ENCODE measurements around the gene BET1L. TPM values are rescaled to one million over a fixed set of nuclear protein-coding genes. Genes with fewer than 3 reads are reported as not detected.

BET1L gene
- total RNA-seq, 1 experiment from 2014 or later, result 22.2 TPM

GRCh38 chr11:199004-199581, 8.1 kb downstream of the BET1L start:
- intact Hi-C loops (cut with micrococcal nuclease; ENCODE audit: unreplicated experiment), result no loop called here
- H3K9me3 ChIP-seq (ENCODE audit: low read depth, low read length, poor library complexity, severe bottlenecking), result no peaks in the 10 kb centered on the region
- CTCF ChIA-PET, result no interaction called here
- no peaks in the 10 kb centered on the region for H3K36me3 ChIP-seq (ENCODE audit: insufficient read depth, low read length, poor library complexity, severe bottlenecking)
- no TSS peak for BruUV-seq (replicated peaks)
- no peaks in the 10 kb centered on the region for H3K4me1 ChIP-seq (ENCODE audit: insufficient read depth, low read length, poor library complexity, severe bottlenecking)
- no peak for DNase-seq (ENCODE audit: low spot score)
- POLR2A ChIA-PET (ENCODE audit: low non-redundant PET), result no interaction called here
- no peaks in the 10 kb centered on the region for H3K27me3 ChIP-seq (replicated peaks; ENCODE audit: insufficient read depth, low read depth, low read length, poor library complexity)
- H3K27ac ChIP-seq (ENCODE audit: low read depth, low read length, poor library complexity, severe bottlenecking), result no peak overlapping the region
- TF ChIP-seq EZH2 (IDR thresholded peaks at IDR 0.05; ENCODE audit: borderline replicate concordance, low read depth, low read length, poor library complexity, severe bottlenecking), result no peak
- no peak for TF ChIP-seq CTCF (conservative IDR thresholded peaks at IDR 0.05; ENCODE audit: low read depth, low read length)
- no peak overlapping the region for H3K4me3 ChIP-seq (ENCODE audit: low read depth, low read length, poor library complexity, severe bottlenecking)

- ChIA-PET CTCF (no interaction called here), POLR2A (ENCODE audit: low non-redundant PET) (no interaction called here)
- DNase-seq (ENCODE audit: low spot score), result no peak
- H3K4me3 ChIP-seq (ENCODE audit: low read depth, low read length, poor library complexity, severe bottlenecking), result no peak overlapping the region
- H3K36me3 ChIP-seq (ENCODE audit: insufficient read depth, low read length, poor library complexity, severe bottlenecking), result no peaks in the 10 kb centered on the region
- no peak for TF ChIP-seq EZH2 (IDR thresholded peaks at IDR 0.05; ENCODE audit: borderline replicate concordance, low read depth, low read length, poor library complexity, severe bottlenecking)
- TF ChIP-seq CTCF (conservative IDR thresholded peaks at IDR 0.05; ENCODE audit: low read depth, low read length), result no peak
- H3K27ac ChIP-seq (ENCODE audit: low read depth, low read length, poor library complexity, severe bottlenecking), result no peak overlapping the region
- BruUV-seq (replicated peaks), result no TSS peak
- H3K9me3 ChIP-seq (ENCODE audit: low read depth, low read length, poor library complexity, severe bottlenecking), result no peaks in the 10 kb centered on the region
- no peaks in the 10 kb centered on the region for H3K4me1 ChIP-seq (ENCODE audit: insufficient read depth, low read length, poor library complexity, severe bottlenecking)
- intact Hi-C loops (cut with micrococcal nuclease; ENCODE audit: unreplicated experiment), result no loop called here
- H3K27me3 ChIP-seq (replicated peaks; ENCODE audit: insufficient read depth, low read depth, low read length, poor library complexity), result no peaks in the 10 kb centered on the region
These were observed 8.9 kb downstream of the BET1L start for GRCh38 chr11:198236-198806.

- H3K4me1 ChIP-seq (ENCODE audit: insufficient read depth, low read length, poor library complexity, severe bottlenecking), result no peaks in the 10 kb centered on the region
- no peak overlapping the region for H3K27ac ChIP-seq (ENCODE audit: low read depth, low read length, poor library complexity, severe bottlenecking)
- POLR2A ChIA-PET (ENCODE audit: low non-redundant PET), result no interaction called here
- no TSS peak for BruUV-seq (replicated peaks)
- intact Hi-C loops (cut with micrococcal nuclease; ENCODE audit: unreplicated experiment), result no loop called here
- H3K27me3 ChIP-seq (replicated peaks; ENCODE audit: insufficient read depth, low read depth, low read length, poor library complexity), result no peaks in the 10 kb centered on the region
- DNase-seq (ENCODE audit: low spot score), result no peak
- CTCF ChIA-PET, result no interaction called here
- TF ChIP-seq CTCF (conservative IDR thresholded peaks at IDR 0.05; ENCODE audit: low read depth, low read length) (no peak), EZH2 (IDR thresholded peaks at IDR 0.05; ENCODE audit: borderline replicate concordance, low read depth, low read length, poor library complexity, severe bottlenecking) (no peak)
- H3K36me3 ChIP-seq (ENCODE audit: insufficient read depth, low read length, poor library complexity, severe bottlenecking), result no peaks in the 10 kb centered on the region
- H3K9me3 ChIP-seq (ENCODE audit: low read depth, low read length, poor library complexity, severe bottlenecking), result no peaks in the 10 kb centered on the region
- H3K4me3 ChIP-seq (ENCODE audit: low read depth, low read length, poor library complexity, severe bottlenecking), result no peak overlapping the region
These were observed 9.4 kb downstream of the BET1L start for GRCh38 chr11:197741-198235.
